ENCODE data around the gene CLIP1.
"Not testable (repeated sequence)": the region's sequence is repeated elsewhere in the genome, so short reads cannot be mapped to it uniquely, and the experiment has no call there.

The CLIP1 gene

DNA sequence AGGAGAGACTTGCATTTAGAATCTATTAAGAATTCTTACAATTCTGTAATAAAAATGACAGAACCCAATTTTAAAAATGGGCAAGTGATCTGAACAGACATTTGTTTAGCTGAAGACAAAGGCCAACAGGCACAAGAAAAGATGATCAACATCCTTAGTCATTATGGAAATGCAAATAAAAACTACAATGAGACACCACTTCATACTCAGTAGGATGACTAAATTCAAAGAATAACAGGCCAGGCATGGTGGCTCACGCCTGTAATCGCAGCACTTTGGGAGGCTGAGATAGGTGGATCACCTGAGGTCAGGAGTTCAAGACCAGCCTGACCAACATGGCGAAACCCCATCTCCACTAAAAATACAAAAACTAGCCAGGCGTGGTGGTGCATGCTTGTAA is 164.0 kb downstream of the CLIP1 start:
- H3K4me3 ChIP-seq (ENCODE audit: low read length); H3K9me2 ChIP-seq (replicated peaks; ENCODE audit: control insufficient read depth, low read length); H3K4me1 ChIP-seq (ENCODE audit: control insufficient read depth, low read length); H3F3A ChIP-seq (ENCODE audit: control insufficient read depth, insufficient read depth); H3K27ac ChIP-seq (ENCODE audit: low read depth, low read length); H3K9me3 ChIP-seq (ENCODE audit: control insufficient read depth, insufficient read depth, low read length); H3K27me3 ChIP-seq (ENCODE audit: control insufficient read depth, low read length); H3K4me2 ChIP-seq (ENCODE audit: low read length); H3K79me2 ChIP-seq (ENCODE audit: control insufficient read depth, low read length); H4K20me1 ChIP-seq (ENCODE audit: control insufficient read depth, insufficient read depth, low read depth, low read length): not testable (repeated sequence)
- peaks cover 27% of the 10 kb centered on the region for H3K36me3 ChIP-seq (ENCODE audit: control insufficient read depth, low read length)

DNA sequence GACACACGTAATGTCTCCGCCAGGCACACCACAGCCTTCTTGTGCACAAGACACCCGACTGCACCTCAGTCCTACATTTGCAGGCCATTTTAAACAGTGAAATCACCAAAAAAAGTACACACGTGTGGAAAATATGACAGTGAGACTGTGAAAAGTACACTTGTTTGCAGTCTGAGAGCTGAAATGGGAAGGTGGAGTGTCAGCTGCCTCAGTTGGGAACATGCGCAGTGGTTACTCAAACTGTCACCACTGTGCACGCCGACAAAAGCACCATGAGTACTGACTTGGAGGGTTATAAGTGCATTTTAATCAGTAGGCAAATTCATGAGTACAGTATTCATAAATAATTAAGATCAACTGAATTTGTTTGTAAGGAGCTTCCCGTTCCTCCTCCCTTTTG is 171.9 kb downstream of the CLIP1 start:
- Histone ChIP-seq H3K36me3 (ENCODE audit: control insufficient read depth, low read length) (peaks cover 5% of the 10 kb centered on the region; the same call in 1 of the 2 replicates), H3K4me1 (ENCODE audit: control insufficient read depth, low read length) (no peaks in the 10 kb centered on the region), H3K9me3 (ENCODE audit: control insufficient read depth, insufficient read depth, low read length) (no peaks in the 10 kb centered on the region), H3K4me2 (ENCODE audit: low read length) (no peak overlapping the region), H3K79me2 (ENCODE audit: control insufficient read depth, low read length) (no peaks in the 10 kb centered on the region), H3F3A (ENCODE audit: control insufficient read depth, insufficient read depth) (no peaks in the 10 kb centered on the region), H4K20me1 (ENCODE audit: control insufficient read depth, insufficient read depth, low read depth, low read length) (no peaks in the 10 kb centered on the region), H3K4me3 (ENCODE audit: low read length) (no peak overlapping the region), H3K27ac (ENCODE audit: low read depth, low read length) (no peak overlapping the region), H3K9me2 (replicated peaks; ENCODE audit: control insufficient read depth, low read length) (no peaks in the 10 kb centered on the region), H3K27me3 (ENCODE audit: control insufficient read depth, low read length) (no peaks in the 10 kb centered on the region)
- no peak for TF ChIP-seq EZH2phosphoT487 (IDR thresholded peaks at IDR 0.05; ENCODE audit: borderline replicate concordance, low read length)
- TF ChIP-seq, protein P1, sequence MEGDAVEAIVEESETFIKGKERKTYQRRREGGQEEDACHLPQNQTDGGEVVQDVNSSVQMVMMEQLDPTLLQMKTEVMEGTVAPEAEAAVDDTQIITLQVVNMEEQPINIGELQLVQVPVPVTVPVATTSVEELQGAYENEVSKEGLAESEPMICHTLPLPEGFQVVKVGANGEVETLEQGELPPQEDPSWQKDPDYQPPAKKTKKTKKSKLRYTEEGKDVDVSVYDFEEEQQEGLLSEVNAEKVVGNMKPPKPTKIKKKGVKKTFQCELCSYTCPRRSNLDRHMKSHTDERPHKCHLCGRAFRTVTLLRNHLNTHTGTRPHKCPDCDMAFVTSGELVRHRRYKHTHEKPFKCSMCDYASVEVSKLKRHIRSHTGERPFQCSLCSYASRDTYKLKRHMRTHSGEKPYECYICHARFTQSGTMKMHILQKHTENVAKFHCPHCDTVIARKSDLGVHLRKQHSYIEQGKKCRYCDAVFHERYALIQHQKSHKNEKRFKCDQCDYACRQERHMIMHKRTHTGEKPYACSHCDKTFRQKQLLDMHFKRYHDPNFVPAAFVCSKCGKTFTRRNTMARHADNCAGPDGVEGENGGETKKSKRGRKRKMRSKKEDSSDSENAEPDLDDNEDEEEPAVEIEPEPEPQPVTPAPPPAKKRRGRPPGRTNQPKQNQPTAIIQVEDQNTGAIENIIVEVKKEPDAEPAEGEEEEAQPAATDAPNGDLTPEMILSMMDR (IDR thresholded peaks at IDR 0.05; ENCODE audit: low read depth, low read length, poor library complexity, severe bottlenecking), result no peak

DNA sequence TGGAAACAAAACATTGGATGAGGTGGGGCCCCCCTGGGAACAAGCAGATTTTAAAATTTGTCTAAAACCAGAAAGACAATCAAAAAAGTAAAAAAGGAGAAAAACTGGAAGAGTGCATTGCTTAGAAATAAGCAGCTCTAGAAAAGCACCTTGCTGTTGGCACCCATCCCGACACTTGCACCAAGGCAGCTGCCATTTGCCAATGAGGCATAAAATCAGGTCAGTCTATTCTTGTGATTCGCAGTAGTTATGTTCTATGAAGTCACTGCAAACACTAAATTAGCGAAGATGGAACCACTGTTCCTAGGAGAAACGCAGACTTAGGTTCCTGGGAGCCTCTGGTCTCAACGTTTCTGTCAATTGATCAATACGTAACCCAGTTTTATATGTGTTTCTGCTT is 172.4 kb downstream of the CLIP1 start:
- Histone ChIP-seq H3F3A (ENCODE audit: control insufficient read depth, insufficient read depth) (no peaks in the 10 kb centered on the region), H3K4me2 (ENCODE audit: low read length) (no peak overlapping the region), H3K4me3 (ENCODE audit: low read length) (no peak overlapping the region), H3K4me1 (ENCODE audit: control insufficient read depth, low read length) (no peaks in the 10 kb centered on the region), H3K79me2 (ENCODE audit: control insufficient read depth, low read length) (no peaks in the 10 kb centered on the region), H3K27ac (ENCODE audit: low read depth, low read length) (no peak overlapping the region), H3K9me2 (replicated peaks; ENCODE audit: control insufficient read depth, low read length) (no peaks in the 10 kb centered on the region), H3K9me3 (ENCODE audit: control insufficient read depth, insufficient read depth, low read length) (no peaks in the 10 kb centered on the region), H3K27me3 (ENCODE audit: control insufficient read depth, low read length) (no peaks in the 10 kb centered on the region), H3K36me3 (ENCODE audit: control insufficient read depth, low read length) (peaks cover 5% of the 10 kb centered on the region; the same call in 1 of the 2 replicates), H4K20me1 (ENCODE audit: control insufficient read depth, insufficient read depth, low read depth, low read length) (no peaks in the 10 kb centered on the region)
- no peak for TF ChIP-seq EZH2phosphoT487 (IDR thresholded peaks at IDR 0.05; ENCODE audit: borderline replicate concordance, low read length)
- TF ChIP-seq, protein P1 (IDR thresholded peaks at IDR 0.05; ENCODE audit: low read depth, low read length, poor library complexity, severe bottlenecking), result no peak

DNA sequence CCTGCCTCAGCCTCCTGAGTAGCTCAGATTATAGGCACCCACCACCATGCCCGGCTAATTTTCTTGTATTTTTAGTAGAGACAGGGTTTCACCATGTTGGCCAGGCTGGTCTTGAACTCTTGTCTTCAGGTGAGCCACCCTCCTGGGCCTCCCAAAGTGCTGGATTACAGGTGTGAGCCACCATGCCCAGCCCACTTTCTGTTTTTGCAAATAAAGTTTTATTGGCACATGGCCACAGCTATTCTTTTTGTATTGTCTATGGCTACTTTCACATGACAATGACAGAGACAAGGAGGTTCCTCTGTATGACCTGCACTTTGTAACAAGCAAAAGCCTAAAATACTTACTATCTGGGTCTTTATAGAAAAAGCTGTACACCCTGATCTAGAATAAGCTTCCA is 176.9 kb downstream of the CLIP1 start:
- H3K27ac ChIP-seq (ENCODE audit: low read depth, low read length), result no peak overlapping the region
- no peak overlapping the region for H3K4me2 ChIP-seq (ENCODE audit: low read length)
- no peak for TF ChIP-seq EZH2phosphoT487 (IDR thresholded peaks at IDR 0.05; ENCODE audit: borderline replicate concordance, low read length)
- TF ChIP-seq, protein P1 (IDR thresholded peaks at IDR 0.05; ENCODE audit: low read depth, low read length, poor library complexity, severe bottlenecking), result no peak

More for the DNA sequence above, 176.9 kb downstream of the CLIP1 start:
- peaks cover 5% of the 10 kb centered on the region; the same call in 1 of the 2 replicates for H3K36me3 ChIP-seq (ENCODE audit: control insufficient read depth, low read length)
- no peaks in the 10 kb centered on the region for H3F3A ChIP-seq (ENCODE audit: control insufficient read depth, insufficient read depth)
- H3K4me3 ChIP-seq (ENCODE audit: low read length), result no peak overlapping the region
- no peaks in the 10 kb centered on the region for H3K9me2 ChIP-seq (replicated peaks; ENCODE audit: control insufficient read depth, low read length)
- no peaks in the 10 kb centered on the region for H3K27me3 ChIP-seq (ENCODE audit: control insufficient read depth, low read length)
- no peaks in the 10 kb centered on the region for H3K9me3 ChIP-seq (ENCODE audit: control insufficient read depth, insufficient read depth, low read length)
- H4K20me1 ChIP-seq (ENCODE audit: control insufficient read depth, insufficient read depth, low read depth, low read length), result no peaks in the 10 kb centered on the region
- no peaks in the 10 kb centered on the region for H3K79me2 ChIP-seq (ENCODE audit: control insufficient read depth, low read length)
- H3K4me1 ChIP-seq (ENCODE audit: control insufficient read depth, low read length), result no peaks in the 10 kb centered on the region
